NCI-H82 (cell line): ENCODE results near the gene SLC28A1.
"Not testable (repeated sequence)": the region's sequence is repeated elsewhere in the genome, so short reads cannot be mapped to it uniquely, and the experiment has no call there.

ENCODE experiments used
- DNase-seq: peaks from one replicate; lab custom pipeline; 2025; lab: John Stamatoyannopoulos, UW

The SLC28A1 gene

DNA sequence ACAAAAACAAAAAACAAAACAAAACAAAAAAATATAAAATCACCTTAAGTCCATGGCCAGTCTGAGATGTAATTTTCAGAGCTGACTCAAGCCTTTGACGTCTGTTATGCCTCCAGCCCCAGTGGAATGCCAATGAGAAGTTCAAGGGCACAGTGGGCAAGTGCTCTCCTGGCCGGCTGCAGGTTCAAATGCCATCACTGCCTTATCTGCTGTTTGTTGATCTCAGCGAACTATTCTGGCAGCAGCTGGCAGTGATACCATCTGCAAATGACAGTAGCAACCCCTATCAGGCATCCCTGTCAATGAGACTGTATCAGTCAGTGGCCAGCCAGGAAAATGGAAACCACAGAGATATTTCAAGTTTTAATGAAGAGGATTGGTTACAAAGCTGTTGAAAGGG is 86.4 kb downstream of the SLC28A1 start:
- no peak for DNase-seq

DNA sequence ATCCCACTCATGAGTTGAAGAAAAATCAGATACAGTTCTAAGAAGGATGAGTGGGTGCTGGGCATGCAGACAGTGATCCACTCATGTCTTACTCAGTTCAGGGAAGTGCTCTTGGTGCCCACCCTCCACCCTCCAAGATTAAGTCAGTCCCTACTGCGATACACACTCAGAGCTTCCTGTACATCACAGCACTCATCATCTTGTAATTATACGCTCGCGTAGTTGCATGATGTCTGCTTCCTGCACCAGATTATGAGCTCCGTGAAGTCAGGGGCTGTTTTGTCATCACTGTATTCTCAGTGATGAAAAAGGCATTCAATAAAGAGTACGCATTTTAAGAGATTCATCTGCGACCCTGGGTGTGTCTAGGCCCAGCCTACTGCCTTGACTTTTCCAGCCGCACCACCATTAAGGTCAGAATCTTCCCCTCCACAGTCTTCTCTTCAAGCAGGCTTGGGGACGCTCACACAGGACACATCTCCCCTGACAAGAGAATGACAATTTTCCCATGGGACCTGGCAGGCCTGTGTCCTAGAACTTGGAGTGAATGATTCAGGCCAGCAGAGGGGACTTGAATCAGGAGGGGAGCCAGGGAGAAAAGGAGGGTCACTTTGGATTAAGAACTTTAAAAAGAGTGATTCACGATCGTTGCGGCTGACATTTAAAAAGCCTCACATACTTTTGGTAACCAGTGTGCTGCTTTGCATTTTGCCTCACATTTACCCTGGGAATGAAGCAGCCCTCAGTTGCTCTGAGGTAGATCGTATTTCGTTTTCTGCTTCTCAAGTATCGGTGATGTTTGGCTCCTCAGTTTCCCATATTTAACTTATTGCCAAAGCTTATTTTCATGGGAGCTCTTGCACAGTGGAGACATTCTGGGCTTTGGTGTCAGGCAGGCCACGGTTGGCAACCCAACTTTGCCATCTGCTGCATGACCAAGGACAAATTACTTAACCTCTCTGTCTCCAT is 89.3 kb downstream of the SLC28A1 start:
- no peak for DNase-seq

DNA sequence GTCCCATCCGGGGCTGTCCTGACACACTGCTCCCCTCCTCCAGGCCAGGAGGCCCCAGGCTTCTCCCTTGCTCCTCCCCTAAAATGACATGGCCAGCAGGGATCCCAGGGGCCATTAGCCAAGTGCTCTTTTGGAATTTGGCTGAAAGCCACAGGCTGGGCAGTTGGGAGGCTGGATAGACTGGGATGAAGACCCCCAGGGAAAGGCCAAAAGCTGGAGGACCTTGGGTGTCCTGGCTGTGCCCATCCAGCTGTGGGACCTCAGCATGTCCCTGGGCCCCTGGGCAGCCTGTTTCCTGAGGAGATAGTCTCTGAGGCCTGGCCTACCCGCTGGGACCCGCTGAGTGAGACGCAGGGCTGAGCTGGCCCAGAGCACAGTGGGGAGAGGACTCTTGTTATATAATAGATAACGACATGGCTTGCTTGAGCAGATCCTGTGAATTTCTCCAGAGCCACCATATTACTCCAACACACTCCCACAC is 91.4 kb downstream of the SLC28A1 start:
- no peak for DNase-seq

GRCh38 chr15:84976746-84977345 is 92.4 kb downstream of the SLC28A1 start:
- DNase-seq = peak; percentile 62

DNA sequence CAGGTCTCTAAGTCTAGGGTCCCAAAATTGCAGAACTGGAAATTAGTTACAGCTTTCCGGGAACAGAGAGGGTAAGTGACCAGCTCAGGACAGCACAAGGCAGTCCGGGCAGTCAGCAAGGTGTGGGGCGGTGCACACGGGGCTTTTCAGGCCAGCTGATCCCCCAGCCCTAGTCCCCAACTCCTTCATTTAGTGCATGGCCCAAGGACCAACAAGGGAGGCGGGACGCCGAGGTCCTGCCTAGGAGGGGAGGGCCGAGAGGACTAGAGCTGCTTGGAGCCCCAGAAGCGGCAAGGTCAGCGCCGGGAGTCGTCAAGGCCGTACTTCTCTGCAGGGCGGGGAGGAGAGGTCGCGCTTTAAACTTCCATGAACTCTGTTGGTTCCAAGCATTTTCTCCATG is 95.2 kb downstream of the SLC28A1 start:
- DNase-seq = peak; percentile 21

GRCh38 chr15:84980196-84981053 is 96.0 kb downstream of the SLC28A1 start:
- DNase-seq = peak; percentile 94

- peak; percentile 97 for DNase-seq
Observed at GRCh38 chr15:84981054-84981710, 96.7 kb downstream of the SLC28A1 start.

DNA sequence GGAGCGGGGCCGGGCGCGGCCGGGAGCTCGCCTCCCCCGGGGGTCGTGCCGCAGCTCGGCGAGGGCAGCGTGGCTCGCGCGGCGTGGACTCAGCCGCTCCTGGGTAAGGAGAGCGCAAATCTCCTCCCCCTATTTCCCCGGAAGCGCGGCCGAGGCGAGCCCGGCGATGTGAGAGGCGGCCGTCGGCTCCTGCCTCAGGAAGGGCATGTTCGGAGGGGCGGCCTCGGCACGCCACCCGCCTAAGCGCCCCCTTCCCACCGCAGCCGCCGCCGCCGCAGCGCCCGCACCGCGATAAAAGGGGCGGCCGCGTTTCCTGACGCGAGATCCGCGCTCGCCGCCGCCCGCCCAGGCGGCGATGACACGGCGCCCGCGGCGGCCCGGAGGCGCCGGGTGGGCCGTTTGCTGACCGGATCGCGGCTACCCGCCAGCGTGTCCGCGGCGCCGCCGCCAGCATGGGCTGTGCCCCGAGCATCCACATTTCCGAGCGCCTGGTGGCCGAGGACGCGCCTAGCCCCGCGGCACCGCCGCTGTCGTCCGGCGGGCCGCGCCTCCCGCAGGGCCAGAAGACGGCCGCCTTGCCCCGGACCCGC is 97.3 kb downstream of the SLC28A1 start, which contains the start of gene PDE8A:
Gene PDE8A (plus strand): TSS at position 146 of the 590 bp plus-strand sequence. CDS start 307 bp downstream, at position 453.
- peak; percentile 72 for DNase-seq

DNA sequence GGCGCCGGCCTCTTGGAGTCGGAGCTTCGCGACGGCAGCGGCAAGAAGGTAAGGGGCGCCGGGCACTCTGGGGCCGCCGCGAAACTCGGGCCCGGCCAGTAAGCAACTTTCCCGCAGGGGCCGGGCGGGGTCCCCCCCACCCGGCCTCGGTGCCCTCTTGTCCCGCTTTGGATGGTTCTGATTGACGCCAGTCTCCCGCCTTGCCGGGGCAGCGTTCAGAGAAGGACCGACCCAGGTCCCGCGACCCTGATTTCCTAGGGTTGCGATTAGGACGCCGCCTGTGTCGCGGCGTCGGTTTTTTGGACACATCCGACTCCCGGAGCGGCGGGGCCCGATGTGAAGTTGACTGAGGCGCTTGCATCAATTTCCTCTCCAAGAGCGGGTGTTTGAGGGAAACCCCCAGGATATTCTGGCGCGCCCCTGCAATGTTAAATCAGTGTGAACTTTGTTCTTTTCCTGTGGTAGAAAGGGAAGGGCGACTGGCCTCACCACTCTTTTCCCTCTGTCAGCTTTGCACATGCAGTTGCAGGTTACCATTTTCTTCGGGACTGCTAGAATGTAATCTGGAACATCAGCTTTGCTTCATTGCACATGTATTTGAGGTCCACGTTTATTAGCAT is 97.9 kb downstream of the SLC28A1 start:
- peak; percentile 63 for DNase-seq

DNA sequence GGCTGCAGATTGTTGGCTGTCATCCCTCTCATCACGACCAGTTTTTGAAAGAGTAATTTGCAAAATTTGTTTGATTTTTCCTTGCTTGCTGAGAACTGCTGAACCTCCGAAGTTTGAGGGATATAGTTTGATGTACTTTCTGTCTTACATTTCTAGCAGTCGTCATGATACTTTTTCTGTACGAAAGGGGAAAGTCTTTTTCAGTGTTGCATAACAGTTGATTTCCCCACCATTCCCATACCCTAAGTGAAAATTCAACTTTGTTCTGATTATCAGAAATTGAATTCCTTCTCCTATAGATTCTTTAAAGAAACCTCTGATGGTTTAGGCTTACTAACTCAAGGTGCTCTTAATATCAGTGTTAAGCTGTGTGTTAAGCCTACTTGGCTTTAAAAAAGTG is 98.8 kb downstream of the SLC28A1 start:
- no peak for DNase-seq

DNA sequence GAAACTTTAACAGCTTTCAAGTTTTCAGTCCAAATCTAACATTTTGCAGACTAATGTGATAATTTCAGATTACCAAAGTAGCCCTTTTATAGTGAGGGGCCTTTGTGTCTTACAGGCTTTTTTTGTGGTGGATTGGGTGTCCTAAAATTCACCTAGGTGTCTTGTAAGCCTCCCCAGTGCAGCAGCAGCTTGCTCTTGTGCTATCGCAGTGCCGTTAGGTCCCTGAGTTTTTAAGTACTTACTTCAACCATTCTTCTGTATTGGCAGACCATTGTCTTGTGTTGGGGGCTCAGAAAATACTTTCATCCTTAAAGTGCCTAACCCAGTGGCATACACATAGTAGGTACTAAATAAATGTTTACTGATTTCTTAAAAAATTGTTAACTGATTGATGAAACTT is 99.2 kb downstream of the SLC28A1 start:
- peak; percentile 57 for DNase-seq

GRCh38 chr15:84985158-84985557 is 100.7 kb downstream of the SLC28A1 start:
- no peak for DNase-seq

- not testable (repeated sequence) for DNase-seq
Observed at GRCh38 chr15:84987351-84987750, 102.9 kb downstream of the SLC28A1 start.

GRCh38 chr15:84987949-84988624 is 103.6 kb downstream of the SLC28A1 start:
- no peak for DNase-seq

DNA sequence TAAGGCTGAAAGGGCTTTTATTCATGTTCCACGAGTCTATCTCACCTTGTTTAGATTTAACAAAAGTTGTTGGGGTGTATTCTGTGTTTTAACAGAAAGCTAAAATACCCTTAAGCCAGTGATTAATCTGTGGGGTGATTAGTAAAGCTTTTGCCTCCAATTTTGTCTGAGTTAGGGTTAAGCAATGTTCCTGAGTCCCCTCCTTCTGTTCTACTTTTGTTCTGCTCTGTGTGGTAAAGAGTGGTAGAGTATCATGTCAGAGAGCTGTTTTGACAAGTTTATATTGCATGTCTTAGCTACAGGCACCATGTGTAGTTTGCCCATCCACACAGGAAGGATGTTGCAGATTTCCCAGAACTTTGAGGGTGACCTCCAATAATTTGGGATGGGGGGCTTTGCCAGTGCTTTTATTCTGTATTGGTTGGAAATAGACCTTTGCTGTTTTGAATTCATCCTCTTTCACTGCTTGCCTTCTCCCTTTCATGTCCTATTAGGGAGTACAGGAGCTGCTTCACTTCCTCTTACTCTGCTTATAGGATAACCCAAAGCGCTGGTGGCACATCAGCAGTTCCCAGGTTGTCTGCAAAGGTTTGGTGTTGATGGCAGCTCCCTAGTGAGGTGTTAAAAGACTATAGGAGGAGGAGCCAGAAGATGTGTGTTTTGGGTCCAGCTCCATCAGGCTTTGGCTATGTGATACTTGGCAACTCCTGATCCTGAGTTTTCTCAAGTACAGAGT is 104.6 kb downstream of the SLC28A1 start:
- DNase-seq = no peak

- no peak for DNase-seq
Observed at GRCh38 chr15:84990507-84990906, 106.0 kb downstream of the SLC28A1 start.

GRCh38 chr15:84991014-84991712 is 106.7 kb downstream of the SLC28A1 start:
- no peak for DNase-seq

- DNase-seq = no peak
Observed at GRCh38 chr15:84992157-84992944, 107.9 kb downstream of the SLC28A1 start.
